Panc1 (cell line): ENCODE data around the gene CCDC34. TPM values are rescaled to one million over a fixed set of nuclear protein-coding genes. Genes with fewer than 3 reads are reported as not detected.

Source experiments
- ATAC-seq: fragments of 200-7000 bp; cut with Tn5 transposase; 2 replicates; pipeline ENCODE4 v1.9.1; 2020; ENCODE audit warnings: mild to moderate bottlenecking, moderate library complexity
- BruUV-seq: library from RNA; stranded (reverse); fragments of 400-500 nt; replicated peaks from 2 replicates; lab custom pipeline; 2021; lab: Mats Ljungman, UMichigan
- CTCF ChIA-PET: fragments of 300-600 bp; sonication (Branson Sonifier 250); formaldehyde crosslinking; loops from one replicate; lab custom pipeline; 2022; ENCODE audit warnings: antibody characterized with exemption; lab: Charles Lee
- POLR2A ChIA-PET: fragments of 300-600 bp; sonication (Branson Sonifier 250); formaldehyde crosslinking; loops from one replicate; lab custom pipeline; 2022; ENCODE audit warnings: antibody characterized with exemption; lab: Charles Lee
- DNase-seq: peaks from one replicate; pipeline ENCODE4 v3.0.0-alpha.2; 2010; ENCODE audit warnings: low read depth, low spot score
- H3K27ac ChIP-seq: 2 replicates; pipeline ENCODE4 v1.5.1; 2011; ENCODE audit warnings: mild to moderate bottlenecking, low read length, inconsistent platforms
- H3K27me3 ChIP-seq: fragments of 200-500 bp; sonication (Bioruptor generic); 2 replicates; pipeline ENCODE4 v1.6.0; 2014; ENCODE audit warnings: low read length, inconsistent platforms; ENCODE audit not compliant: control insufficient read depth, insufficient read depth
- H3K36me3 ChIP-seq: fragments of 200-500 bp; sonication (Bioruptor generic); 2 replicates; pipeline ENCODE4 v1.5.1; 2014; ENCODE audit warnings: inconsistent platforms, mild to moderate bottlenecking, low read length, moderate library complexity; ENCODE audit not compliant: control insufficient read depth, insufficient read depth
- H3K4me1 ChIP-seq: 2 replicates; pipeline ENCODE4 v1.5.1; 2011; ENCODE audit warnings: inconsistent platforms, mild to moderate bottlenecking, low read length, moderate library complexity; ENCODE audit not compliant: control insufficient read depth, insufficient read depth
- H3K4me3 ChIP-seq, 2 experiments: 2 replicates each; pipeline ENCODE4 v1.5.1; 2011 to 2012; ENCODE audit warnings: low read depth in 2 of 2, low read length in 2 of 2, mild to moderate bottlenecking in 2 of 2, inconsistent platforms in 1 of 2, moderate library complexity in 1 of 2
- H3K9me3 ChIP-seq: fragments of 200-500 bp; sonication (Bioruptor generic); 2 replicates; pipeline ENCODE4 v1.5.1; 2014; ENCODE audit warnings: low read depth, mild to moderate bottlenecking, inconsistent platforms, low read length, moderate library complexity; ENCODE audit not compliant: control insufficient read depth, insufficient read depth
- POLR2AphosphoS5 ChIP-seq: IDR thresholded peaks from 2 replicates; pipeline ENCODE4 v1.6.1; 2012; ENCODE audit warnings: mild to moderate bottlenecking, low read depth, low read length, moderate library complexity
- SIN3A ChIP-seq: IDR thresholded peaks from 2 replicates; pipeline ENCODE4 v1.6.1; 2012; ENCODE audit warnings: low read depth, mild to moderate bottlenecking, low read length, moderate library complexity, borderline replicate concordance; ENCODE audit not compliant: insufficient read depth
- TCF7L2 ChIP-seq: IDR thresholded peaks from 2 replicates; pipeline ENCODE4 v1.6.1; 2011; ENCODE audit warnings: mild to moderate bottlenecking, low read depth, low read length, inconsistent platforms
- in situ Hi-C: cut with HindIII; loops from 2 replicates; pipeline ENCODE4 v1.10.0; 2016; ENCODE audit warnings: low sequenced_read_pairs, low pct_unique_long_range_greater_than_20kb
- intact Hi-C: fragments of 100-400 bp; cut with micrococcal nuclease; formaldehyde crosslinking; loops from one replicate; pipeline ENCODE4 v1.10.0; 2022; ENCODE audit not compliant: unreplicated experiment
- total RNA-seq: library from RNA; stranded (reverse); gene quantifications from one replicate; pipeline ENCODE4 v1.2.1, GENCODE V29; 2021; ENCODE audit not compliant: unreplicated experiment
- TF ChIP-seq, protein P1 (sequence below): fragments of 450-650 bp; IDR thresholded peaks from 2 replicates; pipeline ENCODE4 v1.5.1; 2017; ENCODE audit warnings: mild to moderate bottlenecking
- TF ChIP-seq, protein P2 (sequence below), 2 experiments: IDR thresholded peaks; 2 replicates each; pipeline ENCODE4 v1.6.1; 2011 to 2012; ENCODE audit warnings: low read depth in 2 of 2, control low read depth in 1 of 2, low read length in 1 of 2, mild to moderate bottlenecking in 1 of 2, moderate library complexity in 1 of 2; ENCODE audit not compliant: insufficient read depth in 1 of 2

The CCDC34 gene
- total RNA-seq, 1 experiment from 2014 or later = 28.3 TPM

- Histone ChIP-seq H3K27me3 (no peaks in the 10 kb centered on the region), H3K27ac (no peak overlapping the region), H3K36me3 (0 out of 2 replicates have a peak, but pooled peaks cover 2% of the 10 kb centered on the region), H3K4me3 (no peak overlapping the region), H3K4me1 (peaks cover 9% of the 10 kb centered on the region), H3K9me3 (no peaks in the 10 kb centered on the region)
- intact Hi-C loops (no loop called here), in situ Hi-C loops (no loop called here)
- DNase-seq (no peak), ATAC-seq (no peak)
- ChIA-PET POLR2A (no interaction called here), CTCF (no interaction called here)
- no peak for TF ChIP-seq SIN3A
- TF ChIP-seq, protein P1, sequence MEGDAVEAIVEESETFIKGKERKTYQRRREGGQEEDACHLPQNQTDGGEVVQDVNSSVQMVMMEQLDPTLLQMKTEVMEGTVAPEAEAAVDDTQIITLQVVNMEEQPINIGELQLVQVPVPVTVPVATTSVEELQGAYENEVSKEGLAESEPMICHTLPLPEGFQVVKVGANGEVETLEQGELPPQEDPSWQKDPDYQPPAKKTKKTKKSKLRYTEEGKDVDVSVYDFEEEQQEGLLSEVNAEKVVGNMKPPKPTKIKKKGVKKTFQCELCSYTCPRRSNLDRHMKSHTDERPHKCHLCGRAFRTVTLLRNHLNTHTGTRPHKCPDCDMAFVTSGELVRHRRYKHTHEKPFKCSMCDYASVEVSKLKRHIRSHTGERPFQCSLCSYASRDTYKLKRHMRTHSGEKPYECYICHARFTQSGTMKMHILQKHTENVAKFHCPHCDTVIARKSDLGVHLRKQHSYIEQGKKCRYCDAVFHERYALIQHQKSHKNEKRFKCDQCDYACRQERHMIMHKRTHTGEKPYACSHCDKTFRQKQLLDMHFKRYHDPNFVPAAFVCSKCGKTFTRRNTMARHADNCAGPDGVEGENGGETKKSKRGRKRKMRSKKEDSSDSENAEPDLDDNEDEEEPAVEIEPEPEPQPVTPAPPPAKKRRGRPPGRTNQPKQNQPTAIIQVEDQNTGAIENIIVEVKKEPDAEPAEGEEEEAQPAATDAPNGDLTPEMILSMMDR = no peak
- TF ChIP-seq POLR2AphosphoS5 = no peak
- no peak for TF ChIP-seq TCF7L2
- TF ChIP-seq, protein P2, sequence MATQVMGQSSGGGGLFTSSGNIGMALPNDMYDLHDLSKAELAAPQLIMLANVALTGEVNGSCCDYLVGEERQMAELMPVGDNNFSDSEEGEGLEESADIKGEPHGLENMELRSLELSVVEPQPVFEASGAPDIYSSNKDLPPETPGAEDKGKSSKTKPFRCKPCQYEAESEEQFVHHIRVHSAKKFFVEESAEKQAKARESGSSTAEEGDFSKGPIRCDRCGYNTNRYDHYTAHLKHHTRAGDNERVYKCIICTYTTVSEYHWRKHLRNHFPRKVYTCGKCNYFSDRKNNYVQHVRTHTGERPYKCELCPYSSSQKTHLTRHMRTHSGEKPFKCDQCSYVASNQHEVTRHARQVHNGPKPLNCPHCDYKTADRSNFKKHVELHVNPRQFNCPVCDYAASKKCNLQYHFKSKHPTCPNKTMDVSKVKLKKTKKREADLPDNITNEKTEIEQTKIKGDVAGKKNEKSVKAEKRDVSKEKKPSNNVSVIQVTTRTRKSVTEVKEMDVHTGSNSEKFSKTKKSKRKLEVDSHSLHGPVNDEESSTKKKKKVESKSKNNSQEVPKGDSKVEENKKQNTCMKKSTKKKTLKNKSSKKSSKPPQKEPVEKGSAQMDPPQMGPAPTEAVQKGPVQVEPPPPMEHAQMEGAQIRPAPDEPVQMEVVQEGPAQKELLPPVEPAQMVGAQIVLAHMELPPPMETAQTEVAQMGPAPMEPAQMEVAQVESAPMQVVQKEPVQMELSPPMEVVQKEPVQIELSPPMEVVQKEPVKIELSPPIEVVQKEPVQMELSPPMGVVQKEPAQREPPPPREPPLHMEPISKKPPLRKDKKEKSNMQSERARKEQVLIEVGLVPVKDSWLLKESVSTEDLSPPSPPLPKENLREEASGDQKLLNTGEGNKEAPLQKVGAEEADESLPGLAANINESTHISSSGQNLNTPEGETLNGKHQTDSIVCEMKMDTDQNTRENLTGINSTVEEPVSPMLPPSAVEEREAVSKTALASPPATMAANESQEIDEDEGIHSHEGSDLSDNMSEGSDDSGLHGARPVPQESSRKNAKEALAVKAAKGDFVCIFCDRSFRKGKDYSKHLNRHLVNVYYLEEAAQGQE (IDR thresholded peaks at IDR 0.05; ENCODE audit: insufficient read depth in 1 of 2, low read depth in 2 of 2, low read length in 1 of 2) = no peak
- no TSS peak for BruUV-seq
These were observed 6.3 kb downstream of the CCDC34 start for GRCh38 chr11:27356624-27357222.

DNA sequence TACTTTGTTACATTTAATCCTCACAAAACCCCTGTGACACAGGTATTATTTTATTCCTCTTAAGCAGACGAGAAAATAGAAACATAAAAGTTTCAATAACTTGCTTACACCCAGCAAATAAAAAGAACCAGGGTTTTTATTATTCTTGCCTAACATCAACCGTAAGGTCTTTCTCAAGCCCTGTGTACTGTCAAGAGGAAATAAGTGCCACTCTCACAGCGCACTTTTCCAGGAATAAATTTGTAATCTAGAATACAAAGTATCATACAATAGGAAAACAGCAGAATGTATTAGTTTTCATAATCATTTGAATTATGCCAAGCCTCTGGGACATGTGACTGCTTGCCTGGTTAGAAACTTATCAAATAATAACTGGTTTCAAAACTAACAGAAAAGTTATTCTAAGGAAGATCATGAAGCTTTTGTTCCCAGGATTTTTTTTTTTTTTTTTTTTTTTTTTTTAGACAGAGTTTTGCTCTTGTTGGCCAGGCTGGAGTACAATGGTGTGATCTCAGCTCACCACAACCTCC lies 7.4 kb downstream of the CCDC34 start:
- no peak for ATAC-seq
- Histone ChIP-seq H3K36me3 (0 out of 2 replicates have a peak, but pooled peaks cover 2% of the 10 kb centered on the region), H3K4me3 (no peak overlapping the region), H3K9me3 (no peaks in the 10 kb centered on the region), H3K27me3 (no peaks in the 10 kb centered on the region), H3K4me1 (no peaks in the 10 kb centered on the region; the same call in 1 of the 2 replicates), H3K27ac (no peak overlapping the region)
- POLR2A ChIA-PET = no interaction called here
- CTCF ChIA-PET = no interaction called here
- DNase-seq = no peak
- in situ Hi-C loops (no loop called here), intact Hi-C loops (no loop called here)
- no peak for TF ChIP-seq SIN3A
- TF ChIP-seq POLR2AphosphoS5 = no peak
- TF ChIP-seq, protein P1 = no peak
- TF ChIP-seq, protein P2 (IDR thresholded peaks at IDR 0.05; ENCODE audit: insufficient read depth in 1 of 2, low read depth in 2 of 2, low read length in 1 of 2) = no peak
- no peak for TF ChIP-seq TCF7L2
- no TSS peak for BruUV-seq
